Measurements from ENCODE around the gene TPM1. TPM values are rescaled to one million over a fixed set of nuclear protein-coding genes. Genes with fewer than 3 reads are reported as not detected.

TPM1 gene
- total and polyA plus RNA-seq, 2 experiments from 2014 or later: 291 to 353 TPM

GRCh38 chr15:63044645-63045464 is 2.3 kb downstream of the TPM1 start:
- peak overlapping the region; percentile 97 for H3K4me2 ChIP-seq
- H3K9me2 ChIP-seq (replicated peaks; ENCODE audit: insufficient read depth): no peaks in the 10 kb centered on the region
- H3K9me3 ChIP-seq (ENCODE audit: low read depth): no peaks in the 10 kb centered on the region
- no peak for DNase-seq (ENCODE audit: low spot score)
- peaks cover 16% of the 10 kb centered on the region for H3K4me1 ChIP-seq (ENCODE audit: insufficient read depth)
- TF ChIP-seq EZH2phosphoT487 (IDR thresholded peaks at IDR 0.05; ENCODE audit: low read depth, severe bottlenecking, unreplicated experiment): no peak
- TF ChIP-seq, protein P1, sequence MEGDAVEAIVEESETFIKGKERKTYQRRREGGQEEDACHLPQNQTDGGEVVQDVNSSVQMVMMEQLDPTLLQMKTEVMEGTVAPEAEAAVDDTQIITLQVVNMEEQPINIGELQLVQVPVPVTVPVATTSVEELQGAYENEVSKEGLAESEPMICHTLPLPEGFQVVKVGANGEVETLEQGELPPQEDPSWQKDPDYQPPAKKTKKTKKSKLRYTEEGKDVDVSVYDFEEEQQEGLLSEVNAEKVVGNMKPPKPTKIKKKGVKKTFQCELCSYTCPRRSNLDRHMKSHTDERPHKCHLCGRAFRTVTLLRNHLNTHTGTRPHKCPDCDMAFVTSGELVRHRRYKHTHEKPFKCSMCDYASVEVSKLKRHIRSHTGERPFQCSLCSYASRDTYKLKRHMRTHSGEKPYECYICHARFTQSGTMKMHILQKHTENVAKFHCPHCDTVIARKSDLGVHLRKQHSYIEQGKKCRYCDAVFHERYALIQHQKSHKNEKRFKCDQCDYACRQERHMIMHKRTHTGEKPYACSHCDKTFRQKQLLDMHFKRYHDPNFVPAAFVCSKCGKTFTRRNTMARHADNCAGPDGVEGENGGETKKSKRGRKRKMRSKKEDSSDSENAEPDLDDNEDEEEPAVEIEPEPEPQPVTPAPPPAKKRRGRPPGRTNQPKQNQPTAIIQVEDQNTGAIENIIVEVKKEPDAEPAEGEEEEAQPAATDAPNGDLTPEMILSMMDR (IDR thresholded peaks at IDR 0.05; ENCODE audit: poor library complexity): no peak
- no peak for TF ChIP-seq EZH2 (IDR thresholded peaks at IDR 0.05; ENCODE audit: borderline replicate concordance)
- peak overlapping the region; percentile 70 for H3K4me3 ChIP-seq
- H4K20me1 ChIP-seq (ENCODE audit: insufficient read depth, poor library complexity, severe bottlenecking): no peaks in the 10 kb centered on the region
- no peaks in the 10 kb centered on the region for H3K36me3 ChIP-seq (replicated peaks; ENCODE audit: insufficient read depth, low read depth)
- 34% methylated on average over 5 of the region's 6 CpGs for WGBS (ENCODE audit: low lambda C conversion rate, missing lambda C conversion rate)
- no peak overlapping the region for H2AFZ ChIP-seq
- H3K27ac ChIP-seq: peak overlapping the region; percentile 70
- H3K27me3 ChIP-seq: peaks cover 8% of the 10 kb centered on the region
- H3K79me2 ChIP-seq: peaks cover 39% of the 10 kb centered on the region

- peaks cover 21% of the 10 kb centered on the region for H3K4me1 ChIP-seq (ENCODE audit: insufficient read depth)
Measured at GRCh38 chr15:63045465-63045840, 2.9 kb downstream of the TPM1 start.

GRCh38 chr15:63045879-63046278 is 3.3 kb downstream of the TPM1 start:
- no peak overlapping the region for H3K4me3 ChIP-seq
- H3K79me2 ChIP-seq: peaks cover 49% of the 10 kb centered on the region
- H3K27ac ChIP-seq: peak overlapping the region; percentile 11
- no peak for TF ChIP-seq EZH2phosphoT487 (IDR thresholded peaks at IDR 0.05; ENCODE audit: low read depth, severe bottlenecking, unreplicated experiment)
- 77% methylated on average over 3 of the region's 3 CpGs for WGBS (ENCODE audit: low lambda C conversion rate, missing lambda C conversion rate)
- no peaks in the 10 kb centered on the region for H3K36me3 ChIP-seq (replicated peaks; ENCODE audit: insufficient read depth, low read depth)
- H3K4me2 ChIP-seq: peak overlapping the region; percentile 97
- DNase-seq (ENCODE audit: low spot score): no peak
- H2AFZ ChIP-seq: no peak overlapping the region
- H3K9me3 ChIP-seq (ENCODE audit: low read depth): no peaks in the 10 kb centered on the region
- H3K27me3 ChIP-seq: peaks cover 5% of the 10 kb centered on the region
- no peaks in the 10 kb centered on the region for H3K9me2 ChIP-seq (replicated peaks; ENCODE audit: insufficient read depth)
- H3K4me1 ChIP-seq (ENCODE audit: insufficient read depth): peaks cover 26% of the 10 kb centered on the region
- no peaks in the 10 kb centered on the region for H4K20me1 ChIP-seq (ENCODE audit: insufficient read depth, poor library complexity, severe bottlenecking)

More at GRCh38 chr15:63045465-63045840, 2.9 kb downstream of the TPM1 start:
- peaks cover 45% of the 10 kb centered on the region for H3K79me2 ChIP-seq
- TF ChIP-seq EZH2phosphoT487 (IDR thresholded peaks at IDR 0.05; ENCODE audit: low read depth, severe bottlenecking, unreplicated experiment) (no peak), EZH2 (IDR thresholded peaks at IDR 0.05; ENCODE audit: borderline replicate concordance) (no peak)
- TF ChIP-seq, protein P1 (IDR thresholded peaks at IDR 0.05; ENCODE audit: poor library complexity): no peak
- no peak for DNase-seq (ENCODE audit: low spot score)
- WGBS (ENCODE audit: low lambda C conversion rate, missing lambda C conversion rate): 26% methylated on average over 3 of the region's 3 CpGs
- H3K27me3 ChIP-seq: peaks cover 8% of the 10 kb centered on the region
- H3K4me3 ChIP-seq: no peak overlapping the region
- no peaks in the 10 kb centered on the region for H4K20me1 ChIP-seq (ENCODE audit: insufficient read depth, poor library complexity, severe bottlenecking)
- H3K9me3 ChIP-seq (ENCODE audit: low read depth): no peaks in the 10 kb centered on the region
- H3K36me3 ChIP-seq (replicated peaks; ENCODE audit: insufficient read depth, low read depth): no peaks in the 10 kb centered on the region
- H2AFZ ChIP-seq: no peak overlapping the region
- no peaks in the 10 kb centered on the region for H3K9me2 ChIP-seq (replicated peaks; ENCODE audit: insufficient read depth)
- H3K27ac ChIP-seq: peak overlapping the region; percentile 11
- peak overlapping the region; percentile 97 for H3K4me2 ChIP-seq
